ENCODE data around the gene SERTAD3. TPM values are rescaled to one million over a fixed set of nuclear protein-coding genes. Genes with fewer than 3 reads are reported as not detected.
A peak's percentile ranks its signal among the peaks of the same experiment; 100 is the strongest.

SERTAD3 gene
- polyA plus RNA-seq, 2 of the 4 experiments (the other 2 are of a cell fraction), result 39.7 to 40.2 TPM

DNA sequence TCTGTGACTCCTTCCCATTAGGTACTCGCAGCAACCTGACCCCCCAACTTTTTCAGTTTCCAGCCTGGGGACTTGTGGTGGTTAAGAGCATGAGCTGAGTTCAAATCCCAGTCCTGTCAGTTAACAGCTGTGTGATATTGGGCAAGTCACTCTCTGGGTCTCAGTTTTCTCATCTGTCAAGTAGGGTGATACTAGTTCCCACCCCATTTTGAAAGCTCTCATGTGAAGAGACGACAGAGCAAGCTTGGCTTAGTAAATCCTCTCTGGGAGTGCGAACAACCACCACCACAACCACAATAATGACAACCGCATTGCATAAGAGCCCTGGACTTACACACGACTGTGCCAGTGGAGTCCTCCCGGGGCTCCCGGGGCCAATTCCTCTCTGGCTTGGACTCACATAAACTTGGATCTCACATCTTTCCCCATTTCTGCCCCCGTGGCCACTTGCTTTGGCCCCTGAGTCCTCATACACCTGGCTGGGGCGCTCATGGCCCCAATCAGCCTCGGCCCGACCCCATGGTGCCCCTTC is 21.0 kb upstream of the SERTAD3 start (continued):
- TF ChIP-seq MAZ (IDR thresholded peaks at IDR 0.05; ENCODE audit: borderline replicate concordance, low read depth, low read length) (no peak), TFCP2L1 (CRISPR knock-in tag; IDR thresholded peaks at IDR 0.05) (peak; percentile 58; the same call in 1 of the 2 replicates), HES2 (IDR thresholded peaks at IDR 0.05) (0 out of 2 replicates have a peak, but pooled peaks have one; percentile 12), HOXB5 (CRISPR knock-in tag; IDR thresholded peaks at IDR 0.05) (no peak), PHF8 (IDR thresholded peaks at IDR 0.05; ENCODE audit: borderline replicate concordance, low read depth) (peak; percentile 75), CEBPB (IDR thresholded peaks at IDR 0.05) (peak; percentile 77 to 92; a peak in 3 of 4 replicates)

DNA sequence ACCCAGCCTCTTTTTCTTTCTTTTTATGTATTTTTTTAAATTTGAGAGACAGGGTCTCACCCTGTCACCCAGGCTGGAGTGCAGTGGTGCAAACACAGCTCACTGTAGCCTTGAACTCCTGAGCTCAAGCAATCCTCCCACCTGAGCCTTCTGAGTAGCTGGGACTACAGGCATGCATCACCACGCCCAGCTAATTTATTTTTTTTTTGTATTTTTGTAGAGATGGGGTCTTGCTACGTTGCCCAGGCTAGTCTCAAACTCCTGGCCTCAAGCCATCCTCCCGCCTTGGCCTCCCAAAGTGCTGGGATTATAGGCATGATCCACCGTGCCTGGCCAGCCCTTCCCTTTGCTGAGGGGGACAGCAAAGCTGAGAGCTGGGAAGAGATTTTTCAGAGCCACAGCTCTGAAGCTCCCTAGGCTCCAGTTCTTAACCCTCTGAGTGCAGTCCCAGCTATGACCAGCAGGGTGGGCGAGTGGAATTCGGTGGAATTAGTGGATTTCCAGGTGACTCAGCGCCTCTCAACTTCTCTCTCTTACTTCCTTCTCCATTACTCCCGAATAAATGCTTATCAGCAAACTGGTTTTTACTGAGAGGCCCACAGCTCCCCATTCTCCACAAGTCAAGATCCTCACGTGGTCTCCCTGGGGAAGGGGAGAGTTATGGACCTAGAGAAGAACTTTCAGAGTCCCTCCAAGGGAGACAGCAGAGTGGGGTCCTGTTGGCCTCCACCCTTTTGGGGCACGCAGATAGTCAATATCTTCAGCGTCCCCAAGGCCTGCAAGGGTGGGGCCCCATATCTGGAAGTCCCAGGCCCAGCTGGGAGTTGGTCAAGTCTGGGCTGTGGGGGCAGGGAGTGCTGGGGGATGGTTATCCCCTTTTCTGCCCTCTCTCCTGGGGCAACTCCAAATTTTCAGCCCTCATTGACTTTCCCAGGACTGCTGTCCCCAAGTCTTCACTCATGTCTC is 20.2 kb upstream of the SERTAD3 start:
- peaks cover 38% of the 10 kb centered on the region for H3K4me1 ChIP-seq
- WGBS (ENCODE audit: missing lambda C conversion rate), result 15% methylated on average over 11 of the region's 11 CpGs
- H3K27ac ChIP-seq, result peak overlapping the region; percentile 86 to 89
- ChIA-PET POLR2A (interaction anchor here (0.6 to 5.3 kb wide), 23 partner anchors 10 to 900 kb away, joined by 3 to 68 read pairs (median 6); partner anchors contain the start of genes C19orf47, ITPKC, PLD3 and SERTAD1), CTCF (interaction anchor here (0.6 to 46.6 kb wide), 74 partner anchors 10 to 356 kb away, joined by 3 to 950 read pairs (median 7); partner anchors contain the start of genes C19orf47, LTBP4, PRX and SERTAD1)
- DNase-seq (ENCODE audit: low read depth in 1 of 2, low spot score in 1 of 2) (peak; percentile 97 to 98), ATAC-seq (peak; percentile 60 to 68), FAIRE-seq (peak; percentile 99)
- H3K4me3 ChIP-seq, result peak overlapping the region; percentile 62
- no peaks in the 10 kb centered on the region for H3K9me3 ChIP-seq
- H3K4me2 ChIP-seq, result peak overlapping the region; percentile 88
- TF ChIP-seq ZFP36 (IDR thresholded peaks at IDR 0.05; ENCODE audit: borderline replicate concordance, partially characterized antibody) (no peak), NFE2L2 (conservative IDR thresholded peaks at IDR 0.05; ENCODE audit: low read length) (peak; percentile 77), BHLHE40 (IDR thresholded peaks at IDR 0.05; ENCODE audit: low read depth, low read length) (no peak), CTCF (IDR thresholded peaks at IDR 0.05) (peak; percentile 95), ATOH8 (CRISPR knock-in tag; IDR thresholded peaks at IDR 0.05; ENCODE audit: low read depth) (no peak), JUN (IDR thresholded peaks at IDR 0.05) (no peak), HES2 (IDR thresholded peaks at IDR 0.05) (no peak), EHMT2 (IDR thresholded peaks at IDR 0.05; ENCODE audit: low read depth) (no peak), ESRRA (IDR thresholded peaks at IDR 0.05; ENCODE audit: borderline replicate concordance, low read length) (no peak), RAD21 (conservative IDR thresholded peaks at IDR 0.05 in 1 of 2, IDR thresholded peaks at IDR 0.05 in 1 of 2) (peak; percentile 93 to 96), RNF2 (IDR thresholded peaks at IDR 0.05; ENCODE audit: borderline replicate concordance, low read depth) (no peak), PHF8 (IDR thresholded peaks at IDR 0.05; ENCODE audit: borderline replicate concordance, low read depth) (no peak), MYC (IDR thresholded peaks at IDR 0.05; ENCODE audit: borderline replicate concordance, low read length) (0 out of 2 replicates have a peak, but pooled peaks have one; percentile 32), CHD2 (IDR thresholded peaks at IDR 0.05; ENCODE audit: low read length, partially characterized antibody) (peak; percentile 42), HOXB5 (CRISPR knock-in tag; IDR thresholded peaks at IDR 0.05) (no peak), FOSL2 (IDR thresholded peaks at IDR 0.05) (0 out of 2 replicates have a peak, but pooled peaks have one; percentile 56), FOSL2 (CRISPR knock-in tag; IDR thresholded peaks at IDR 0.05) (peak; percentile 98), NPAS2 (CRISPR knock-in tag; IDR thresholded peaks at IDR 0.05; ENCODE audit: borderline replicate concordance) (0 out of 2 replicates have a peak, but pooled peaks have one; percentile 20), HDAC2 (IDR thresholded peaks at IDR 0.05) (no peak), NR3C1 (IDR thresholded peaks at IDR 0.05) (no peak), ZSCAN20 (CRISPR knock-in tag; IDR thresholded peaks at IDR 0.05) (no peak), HOXA7 (CRISPR knock-in tag; IDR thresholded peaks at IDR 0.05) (0 out of 2 replicates have a peak, but pooled peaks have one; percentile 25), MAFK (IDR thresholded peaks at IDR 0.05; ENCODE audit: partially characterized antibody) (peak; percentile 99)
- TF ChIP-seq, protein P1, sequence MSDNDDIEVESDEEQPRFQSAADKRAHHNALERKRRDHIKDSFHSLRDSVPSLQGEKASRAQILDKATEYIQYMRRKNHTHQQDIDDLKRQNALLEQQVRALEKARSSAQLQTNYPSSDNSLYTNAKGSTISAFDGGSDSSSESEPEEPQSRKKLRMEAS (IDR thresholded peaks at IDR 0.05), result peak; percentile 24; the same call in 1 of the 2 replicates
- TF ChIP-seq, protein P2, sequence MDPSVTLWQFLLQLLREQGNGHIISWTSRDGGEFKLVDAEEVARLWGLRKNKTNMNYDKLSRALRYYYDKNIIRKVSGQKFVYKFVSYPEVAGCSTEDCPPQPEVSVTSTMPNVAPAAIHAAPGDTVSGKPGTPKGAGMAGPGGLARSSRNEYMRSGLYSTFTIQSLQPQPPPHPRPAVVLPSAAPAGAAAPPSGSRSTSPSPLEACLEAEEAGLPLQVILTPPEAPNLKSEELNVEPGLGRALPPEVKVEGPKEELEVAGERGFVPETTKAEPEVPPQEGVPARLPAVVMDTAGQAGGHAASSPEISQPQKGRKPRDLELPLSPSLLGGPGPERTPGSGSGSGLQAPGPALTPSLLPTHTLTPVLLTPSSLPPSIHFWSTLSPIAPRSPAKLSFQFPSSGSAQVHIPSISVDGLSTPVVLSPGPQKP (IDR thresholded peaks at IDR 0.05; ENCODE audit: low read depth, low read length), result no peak
- TF ChIP-seq, protein P3, sequence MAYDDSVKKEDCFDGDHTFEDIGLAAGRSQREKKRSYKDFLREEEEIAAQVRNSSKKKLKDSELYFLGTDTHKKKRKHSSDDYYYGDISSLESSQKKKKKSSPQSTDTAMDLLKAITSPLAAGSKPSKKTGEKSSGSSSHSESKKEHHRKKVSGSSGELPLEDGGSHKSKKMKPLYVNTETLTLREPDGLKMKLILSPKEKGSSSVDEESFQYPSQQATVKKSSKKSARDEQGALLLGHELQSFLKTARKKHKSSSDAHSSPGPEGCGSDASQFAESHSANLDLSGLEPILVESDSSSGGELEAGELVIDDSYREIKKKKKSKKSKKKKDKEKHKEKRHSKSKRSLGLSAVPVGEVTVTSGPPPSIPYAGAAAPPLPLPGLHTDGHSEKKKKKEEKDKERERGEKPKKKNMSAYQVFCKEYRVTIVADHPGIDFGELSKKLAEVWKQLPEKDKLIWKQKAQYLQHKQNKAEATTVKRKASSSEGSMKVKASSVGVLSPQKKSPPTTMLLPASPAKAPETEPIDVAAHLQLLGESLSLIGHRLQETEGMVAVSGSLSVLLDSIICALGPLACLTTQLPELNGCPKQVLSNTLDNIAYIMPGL (CRISPR knock-in tag; IDR thresholded peaks at IDR 0.05; ENCODE audit: borderline replicate concordance), result no peak

Measured in A549 (cell line).